DND-41 (cell line): Measurements from ENCODE around the gene FNDC10.

ENCODE experiments used
- CTCF ChIP-seq: IDR thresholded peaks from 2 replicates; pipeline ENCODE4 v1.5.1; 2012; ENCODE audit warnings: borderline replicate concordance, low read length, moderate library complexity, mild to moderate bottlenecking; ENCODE audit not compliant: poor library complexity, severe bottlenecking; ENCODE audit errors: extremely low read depth
- EZH2 ChIP-seq: IDR thresholded peaks from 3 replicates; pipeline ENCODE4 v1.6.1; 2012; ENCODE audit warnings: borderline replicate concordance, low read depth, mild to moderate bottlenecking, moderate library complexity, low read length, inconsistent platforms; ENCODE audit not compliant: severe bottlenecking

- TF ChIP-seq CTCF: no peak
- TF ChIP-seq EZH2: no peak
These were observed 16.5 kb downstream of the FNDC10 start for GRCh38 chr1:1583347-1584010.
